Brain microvascular endothelial cell (primary cell): ENCODE measurements around the gene DNAJC21.

ENCODE experiments used
- DNase-seq: peaks from one replicate; pipeline ENCODE4 v3.0.0-alpha.2; 2020
- H3K27ac ChIP-seq: fragments of 250-450 bp; sonication (Bioruptor Pico); 2 replicates; pipeline ENCODE4 v1.5.1; 2020; ENCODE audit warnings: mild to moderate bottlenecking, moderate library complexity
- H3K27me3 ChIP-seq: fragments of 250-450 bp; sonication (Bioruptor Pico); replicated peaks from 2 replicates; pipeline ENCODE4 v1.5.1; 2020; ENCODE audit warnings: mild to moderate bottlenecking
- H3K36me3 ChIP-seq: fragments of 250-450 bp; sonication (Bioruptor Pico); replicated peaks from 2 replicates; pipeline ENCODE4 v1.5.1; 2020; ENCODE audit warnings: mild to moderate bottlenecking
- H3K4me3 ChIP-seq: 2 replicates; pipeline ENCODE4 v1.5.1; 2011; ENCODE audit warnings: low read depth, mild to moderate bottlenecking, control low read depth, low read length, moderate library complexity
- in situ Hi-C: cut with HindIII; loops from 2 replicates; pipeline ENCODE4 v1.10.0; 2017; ENCODE audit warnings: low sequenced_read_pairs, low pct_ligation_motif_present
- TF ChIP-seq, protein P1 (sequence below): IDR thresholded peaks from 2 replicates; pipeline ENCODE4 v1.5.1; 2011; ENCODE audit warnings: low read depth, mild to moderate bottlenecking, moderate library complexity, low read length, control low read depth, inconsistent platforms; ENCODE audit errors: missing control alignments

DNAJC21 gene

DNA sequence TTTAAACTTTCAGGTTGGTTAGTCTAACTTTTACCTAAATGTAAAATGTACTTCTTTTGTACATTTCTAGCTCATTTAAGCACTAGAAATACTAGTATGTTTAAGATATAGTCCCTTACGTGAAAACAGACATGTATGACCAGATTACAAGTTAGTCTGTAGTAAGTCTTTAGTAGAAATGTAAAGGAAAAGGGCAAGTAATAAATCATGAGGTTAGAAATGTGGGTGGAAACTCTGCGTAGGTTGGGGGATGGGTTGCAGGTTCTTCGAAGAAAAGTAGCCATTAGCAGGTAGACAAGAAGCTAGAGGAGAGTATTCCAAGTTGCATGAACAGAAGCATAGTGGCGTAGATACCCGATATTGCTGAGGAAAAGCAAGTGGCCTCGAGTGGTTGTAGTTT is 36.9 kb upstream of the DNAJC21 start:
- DNase-seq: no peak
- in situ Hi-C loops: no loop called here

DNA sequence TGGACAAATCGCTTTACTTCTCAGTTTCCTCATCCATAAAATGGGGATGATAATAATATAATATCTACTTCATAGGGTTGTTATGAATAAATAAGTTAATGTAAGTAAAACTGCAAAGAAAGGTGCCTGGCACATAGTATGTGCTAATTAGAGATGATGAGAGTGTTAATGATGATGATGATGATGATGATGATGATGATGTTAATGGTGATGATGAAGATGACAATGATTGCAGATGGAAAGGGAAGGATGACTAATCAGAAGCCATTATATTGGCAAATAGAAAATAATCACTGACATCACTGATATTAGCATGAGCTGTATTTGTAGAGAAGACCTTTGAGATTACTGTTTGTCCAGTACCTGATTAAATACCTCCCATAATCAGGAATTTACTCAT is 34.6 kb upstream of the DNAJC21 start:
- DNase-seq: no peak
- in situ Hi-C loops: no loop called here
- TF ChIP-seq, protein P1, sequence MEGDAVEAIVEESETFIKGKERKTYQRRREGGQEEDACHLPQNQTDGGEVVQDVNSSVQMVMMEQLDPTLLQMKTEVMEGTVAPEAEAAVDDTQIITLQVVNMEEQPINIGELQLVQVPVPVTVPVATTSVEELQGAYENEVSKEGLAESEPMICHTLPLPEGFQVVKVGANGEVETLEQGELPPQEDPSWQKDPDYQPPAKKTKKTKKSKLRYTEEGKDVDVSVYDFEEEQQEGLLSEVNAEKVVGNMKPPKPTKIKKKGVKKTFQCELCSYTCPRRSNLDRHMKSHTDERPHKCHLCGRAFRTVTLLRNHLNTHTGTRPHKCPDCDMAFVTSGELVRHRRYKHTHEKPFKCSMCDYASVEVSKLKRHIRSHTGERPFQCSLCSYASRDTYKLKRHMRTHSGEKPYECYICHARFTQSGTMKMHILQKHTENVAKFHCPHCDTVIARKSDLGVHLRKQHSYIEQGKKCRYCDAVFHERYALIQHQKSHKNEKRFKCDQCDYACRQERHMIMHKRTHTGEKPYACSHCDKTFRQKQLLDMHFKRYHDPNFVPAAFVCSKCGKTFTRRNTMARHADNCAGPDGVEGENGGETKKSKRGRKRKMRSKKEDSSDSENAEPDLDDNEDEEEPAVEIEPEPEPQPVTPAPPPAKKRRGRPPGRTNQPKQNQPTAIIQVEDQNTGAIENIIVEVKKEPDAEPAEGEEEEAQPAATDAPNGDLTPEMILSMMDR: no peak
- H3K36me3 ChIP-seq: no peaks in the 10 kb centered on the region
- no peak overlapping the region for H3K4me3 ChIP-seq
- H3K27me3 ChIP-seq: no peaks in the 10 kb centered on the region
- no peak overlapping the region for H3K27ac ChIP-seq

More for the DNA sequence above, 36.9 kb upstream of the DNAJC21 start:
- TF ChIP-seq, protein P1: no peak
- Histone ChIP-seq H3K4me3 (no peak overlapping the region), H3K36me3 (no peaks in the 10 kb centered on the region), H3K27ac (no peak overlapping the region), H3K27me3 (no peaks in the 10 kb centered on the region)

DNA sequence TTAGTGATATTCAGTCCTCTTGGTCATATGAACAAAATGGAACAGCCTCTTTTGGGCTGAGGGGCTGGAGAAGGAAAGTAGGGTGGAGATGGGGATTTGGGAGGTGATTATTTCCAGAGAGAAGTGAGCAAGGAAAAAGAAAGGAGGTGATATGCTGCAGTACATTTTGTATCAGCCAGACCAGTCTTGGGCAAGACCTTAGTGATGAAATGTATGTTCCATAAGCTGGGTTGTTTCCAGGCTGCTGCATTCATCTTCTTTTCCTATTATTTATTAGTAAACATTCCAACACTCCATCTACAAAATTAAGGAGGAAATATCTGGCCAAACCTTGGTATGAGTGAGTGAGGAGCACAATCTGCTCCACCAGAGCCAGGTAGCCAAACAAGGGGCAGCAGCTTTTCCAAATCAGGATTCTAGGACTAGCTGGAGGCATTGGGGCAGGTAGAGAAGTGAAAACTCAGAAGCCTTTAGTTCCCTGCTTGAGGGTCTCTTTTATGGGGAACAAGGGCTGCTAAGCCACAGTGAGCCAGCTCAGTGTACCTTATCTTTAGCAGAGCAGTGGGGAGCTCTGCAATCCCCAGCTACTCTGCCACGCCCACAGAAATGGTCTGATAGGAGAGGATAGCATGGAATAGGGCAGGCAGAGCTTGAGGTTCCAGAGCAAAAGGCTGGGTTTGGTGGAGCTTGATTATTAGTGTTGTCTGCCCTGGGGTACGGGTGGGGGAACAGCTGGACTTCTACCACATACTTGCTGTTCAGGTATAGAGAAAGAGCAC is 33.5 kb upstream of the DNAJC21 start:
- H3K27me3 ChIP-seq: no peaks in the 10 kb centered on the region
- no peaks in the 10 kb centered on the region for H3K36me3 ChIP-seq
- DNase-seq: no peak
- TF ChIP-seq, protein P1: no peak
- H3K4me3 ChIP-seq: no peak overlapping the region
- no peak overlapping the region for H3K27ac ChIP-seq
- in situ Hi-C loops: no loop called here

DNA sequence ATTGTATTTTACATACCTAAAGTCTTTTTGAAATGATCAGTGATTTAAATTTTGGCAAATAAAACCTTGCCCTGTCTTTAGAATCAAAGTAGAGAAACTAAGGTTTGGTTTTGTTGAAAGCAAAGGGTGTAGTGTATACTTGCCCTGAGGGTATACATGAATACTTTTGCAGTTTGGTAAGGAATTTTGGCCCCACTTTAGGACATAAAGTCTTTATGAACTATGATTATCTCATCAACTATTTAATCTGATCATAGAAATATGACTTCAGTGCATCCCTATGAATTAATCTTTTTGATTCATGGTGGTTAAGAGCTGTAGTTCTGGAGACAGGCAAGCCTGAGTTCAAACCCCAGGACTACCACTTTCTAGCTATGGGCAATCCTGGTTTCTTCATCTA is 31.7 kb upstream of the DNAJC21 start:
- DNase-seq: no peak
- H3K27me3 ChIP-seq: no peaks in the 10 kb centered on the region
- H3K36me3 ChIP-seq: no peaks in the 10 kb centered on the region
- TF ChIP-seq, protein P1: no peak
- H3K27ac ChIP-seq: no peak overlapping the region
- in situ Hi-C loops: no loop called here
- H3K4me3 ChIP-seq: no peak overlapping the region

DNA sequence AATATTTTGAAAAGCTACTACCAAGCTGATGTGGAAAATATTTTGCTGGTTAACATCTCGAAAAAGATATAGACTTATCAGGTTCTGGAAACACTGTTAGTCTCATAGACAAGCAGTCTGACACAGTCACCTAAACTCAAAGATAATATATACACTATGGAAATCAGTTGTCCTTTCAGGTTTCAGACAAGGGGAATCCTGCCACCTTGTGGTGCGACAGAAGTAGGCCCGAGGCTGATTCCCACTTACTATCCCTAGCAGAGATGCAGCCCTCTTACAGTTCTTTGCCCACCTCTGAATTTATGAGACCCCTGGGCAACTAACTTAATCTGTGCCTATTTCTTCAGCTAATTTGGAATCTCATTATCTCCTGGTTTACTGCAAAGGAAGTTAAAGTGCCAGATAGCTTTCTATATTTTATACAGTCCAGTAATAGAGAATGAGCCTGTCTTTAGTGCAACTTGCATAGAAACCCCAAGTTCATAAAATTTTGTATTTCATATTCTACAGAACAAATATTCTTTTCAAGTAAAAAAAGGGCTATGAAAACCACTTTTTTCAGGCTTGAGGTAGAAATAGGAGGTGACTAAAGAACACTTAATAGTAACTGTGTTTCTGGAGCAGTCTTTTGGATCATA is 31.0 kb upstream of the DNAJC21 start:
- in situ Hi-C loops: no loop called here
- Histone ChIP-seq H3K4me3 (no peak overlapping the region), H3K27ac (no peak overlapping the region), H3K36me3 (no peaks in the 10 kb centered on the region), H3K27me3 (no peaks in the 10 kb centered on the region)
- TF ChIP-seq, protein P1: peak; percentile 92
- DNase-seq: peak; percentile 65

DNA sequence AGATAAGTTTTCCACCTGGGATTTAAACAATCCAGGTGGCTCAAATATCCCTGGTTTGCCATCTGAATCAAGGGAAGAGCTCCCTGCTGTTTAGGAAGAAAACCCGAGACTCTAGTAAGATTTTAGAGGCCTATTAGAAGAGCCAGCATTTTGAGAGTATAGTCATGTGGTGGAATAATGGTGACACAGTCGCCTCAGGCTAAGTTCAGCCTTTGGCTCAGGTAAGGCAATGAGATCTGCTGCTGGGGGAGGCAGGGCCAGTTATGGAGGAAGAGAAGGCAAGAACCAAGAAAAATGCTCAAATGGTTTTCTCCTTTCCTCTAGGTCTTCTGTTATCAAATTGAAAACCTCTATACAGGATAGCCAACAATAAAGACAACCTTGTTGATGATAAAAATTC is 30.3 kb upstream of the DNAJC21 start:
- TF ChIP-seq, protein P1: no peak
- in situ Hi-C loops: no loop called here
- Histone ChIP-seq H3K4me3 (no peak overlapping the region), H3K36me3 (no peaks in the 10 kb centered on the region), H3K27ac (no peak overlapping the region), H3K27me3 (no peaks in the 10 kb centered on the region)
- DNase-seq: no peak
